Endodermal cell (in vitro differentiated cells): ENCODE data around the gene ARL15. TPM values are rescaled to one million over a fixed set of nuclear protein-coding genes. Genes with fewer than 3 reads are reported as not detected.

Experiments
- DNase-seq: peaks from one replicate; pipeline ENCODE4 v3.0.0-alpha.2; 2017
- H3K27ac ChIP-seq: 2 replicates; pipeline ENCODE4 v1.5.1; 2013; ENCODE audit warnings: mild to moderate bottlenecking, low read depth, low read length, moderate library complexity
- H3K27me3 ChIP-seq: 2 replicates; pipeline ENCODE4 v1.6.1; 2013; ENCODE audit warnings: mild to moderate bottlenecking, low read length, moderate library complexity; ENCODE audit not compliant: insufficient read depth, control insufficient read depth, poor library complexity, severe bottlenecking
- H3K36me3 ChIP-seq: 2 replicates; pipeline ENCODE4 v1.7.0; 2013; ENCODE audit warnings: mild to moderate bottlenecking, low read length, moderate library complexity; ENCODE audit not compliant: control insufficient read depth, insufficient read depth
- H3K4me1 ChIP-seq: one replicate; pipeline ENCODE4 v1.7.0; 2013; ENCODE audit warnings: low read length; ENCODE audit not compliant: control insufficient read depth, insufficient read depth
- H3K4me3 ChIP-seq: 2 replicates; pipeline ENCODE4 v1.5.1; 2013; ENCODE audit warnings: mild to moderate bottlenecking, low read length, moderate library complexity
- H3K9ac ChIP-seq: 2 replicates; pipeline ENCODE4 v1.6.1; 2013; ENCODE audit warnings: mild to moderate bottlenecking, low read length, moderate library complexity; ENCODE audit not compliant: poor library complexity, severe bottlenecking; ENCODE audit errors: extremely low read depth
- H3K9me3 ChIP-seq: 2 replicates; pipeline ENCODE4 v1.6.1; 2013; ENCODE audit warnings: mild to moderate bottlenecking, low read length, moderate library complexity; ENCODE audit not compliant: control insufficient read depth
- H3K27ac Mint-ChIP-seq: 2 replicates; pipeline ENCODE4 v1.8.0; 2020; ENCODE audit warnings: mixed read lengths
- H3K27me3 Mint-ChIP-seq: 2 replicates; pipeline ENCODE4 v1.8.0; 2021; ENCODE audit warnings: mild to moderate bottlenecking, mixed read lengths; ENCODE audit not compliant: insufficient read depth
- H3K36me3 Mint-ChIP-seq: 2 replicates; pipeline ENCODE4 v1.8.0; 2020; ENCODE audit warnings: low read depth, mixed read lengths
- H3K4me1 Mint-ChIP-seq: 2 replicates; pipeline ENCODE4 v1.8.0; 2020; ENCODE audit warnings: mixed read lengths
- H3K4me3 Mint-ChIP-seq: 2 replicates; pipeline ENCODE4 v1.8.0; 2020; ENCODE audit warnings: mild to moderate bottlenecking, moderate library complexity, mixed read lengths
- H3K9me3 Mint-ChIP-seq: 2 replicates; pipeline ENCODE4 v1.8.0; 2020; ENCODE audit warnings: mild to moderate bottlenecking, mixed read lengths
- CTCF ChIP-seq: fragments of 200-600 bp; sonication (generic); conservative IDR thresholded peaks from 2 replicates; pipeline ENCODE4 v1.5.0; 2021; ENCODE audit warnings: antibody characterized with exemption, mild to moderate bottlenecking
- WGBS, 2 experiments: methylation state at CpG; one replicate each; pipeline versions ENCODE4 v1.1.5 to v1.1.7; 2013; ENCODE audit warnings: missing lambda C conversion rate in 2 of 2, mixed read lengths in 1 of 2; ENCODE audit not compliant: insufficient coverage in 1 of 2, insufficient read length in 1 of 2; 5-methylcytosine and 5-hydroxymethylcytosine counted together
- total RNA-seq, 2 donors: library from RNA; stranded (reverse); fragmentation: NEBNext Ultra II Directional in 1 of 2; extraction: Animal tissue kit (Norgen Biotek cat#: 25700) in 1 of 2; gene quantifications; 2 replicates in 1 of 2; 3 replicates in 1 of 2; pipeline ENCODE4 v1.2.1, GENCODE V29; 2021

ARL15 gene
- total RNA-seq, 2 donors from 2014 or later: 23.3 to 24.0 TPM

GRCh38 chr5:53892224-53892623, 418.1 kb downstream of the ARL15 start:
- no peak for TF ChIP-seq CTCF
- Histone ChIP-seq H3K27me3 (no peaks in the 10 kb centered on the region), H3K4me1 (no peaks in the 10 kb centered on the region), H3K36me3 (no peaks in the 10 kb centered on the region), H3K9ac (no peak overlapping the region), H3K27ac (no peak overlapping the region), H3K4me3 (no peak overlapping the region), H3K9me3 (peaks cover 5% of the 10 kb centered on the region)
- Mint-ChIP-seq H3K27me3 (no peaks in the 10 kb centered on the region), H3K9me3 (no peaks in the 10 kb centered on the region), H3K4me3 (no peak overlapping the region), H3K4me1 (no peaks in the 10 kb centered on the region), H3K27ac (no peak overlapping the region), H3K36me3 (peaks cover 2% of the 10 kb centered on the region)
- DNase-seq: no peak
- WGBS, 2 experiments: 91 to 100% methylated on average over 1 of the region's 1 CpG

GRCh38 chr5:53891159-53891558, 419.2 kb downstream of the ARL15 start:
- no peak overlapping the region for H3K27ac ChIP-seq
- Mint-ChIP-seq H3K4me3 (no peak overlapping the region), H3K9me3 (no peaks in the 10 kb centered on the region), H3K27ac (no peak overlapping the region), H3K36me3 (peaks cover 2% of the 10 kb centered on the region), H3K4me1 (peaks cover under 1% of the 10 kb centered on the region), H3K27me3 (no peaks in the 10 kb centered on the region)
- H3K4me3 ChIP-seq: no peak overlapping the region
- no peaks in the 10 kb centered on the region for H3K9me3 ChIP-seq
- peaks cover 3% of the 10 kb centered on the region for H3K4me1 ChIP-seq
- TF ChIP-seq CTCF: no peak
- H3K27me3 ChIP-seq: no peaks in the 10 kb centered on the region
- no peaks in the 10 kb centered on the region for H3K36me3 ChIP-seq
- DNase-seq: no peak
- 69 to 78% methylated on average over 3 to 4 of the region's 4 CpGs for WGBS, 2 experiments
- no peak overlapping the region for H3K9ac ChIP-seq

- 81 to 93% methylated on average over 6 to 7 of the region's 7 CpGs for WGBS, 2 experiments
- H3K4me1 ChIP-seq: peaks cover 5% of the 10 kb centered on the region
- H3K4me3 ChIP-seq: no peak overlapping the region
- no peak for TF ChIP-seq CTCF
- no peak for DNase-seq
- no peak overlapping the region for H3K9ac ChIP-seq
- peaks cover 6% of the 10 kb centered on the region for H3K4me1 Mint-ChIP-seq
- no peaks in the 10 kb centered on the region for H3K27me3 Mint-ChIP-seq
- no peaks in the 10 kb centered on the region for H3K27me3 ChIP-seq
- no peak overlapping the region for H3K27ac ChIP-seq
- H3K27ac Mint-ChIP-seq: no peak overlapping the region
- no peak overlapping the region for H3K4me3 Mint-ChIP-seq
- H3K36me3 Mint-ChIP-seq: peaks cover 2% of the 10 kb centered on the region
- no peaks in the 10 kb centered on the region for H3K9me3 Mint-ChIP-seq
- H3K9me3 ChIP-seq: no peaks in the 10 kb centered on the region
- no peaks in the 10 kb centered on the region for H3K36me3 ChIP-seq
Observed at GRCh38 chr5:53890490-53890889, 419.9 kb downstream of the ARL15 start.
